B cell (primary cell): ENCODE measurements around the gene CTSD. TPM values are rescaled to one million over a fixed set of nuclear protein-coding genes. Genes with fewer than 3 reads are reported as not detected.

Experiments used
- ATAC-seq: fragments of 200-7000 bp; cut with Tn5 transposase; one replicate; pipeline ENCODE4 v1.10.0; 2021; ENCODE audit warnings: low read depth, mild to moderate bottlenecking, moderate number of reproducible peaks, moderate library complexity
- CTCF ChIA-PET: fragments of 350-600 bp; sonication (Branson Sonifier 250); formaldehyde crosslinking; loops from one replicate; lab custom pipeline; 2021; ENCODE audit warnings: antibody characterized with exemption, inconsistent platforms; lab: Charles Lee
- POLR2A ChIA-PET: fragments of 350-600 bp; sonication (Branson Sonifier 250); formaldehyde crosslinking; loops from one replicate; lab custom pipeline; 2021; ENCODE audit warnings: antibody characterized with exemption; lab: Charles Lee
- DNase-seq: peaks from one replicate; pipeline ENCODE4 v3.0.0; 2013
- H2AFZ ChIP-seq: 2 replicates; pipeline ENCODE4 v1.6.1; 2012; ENCODE audit warnings: mild to moderate bottlenecking, low read depth, low read length; ENCODE audit not compliant: insufficient read depth, poor library complexity, severe bottlenecking
- H3K27ac ChIP-seq, 2 donors: 1 replicate in 1 of 2; 2 replicates in 1 of 2; pipeline ENCODE4 v1.5.1; 2012 to 2013; ENCODE audit warnings: low read length in 2 of 2, mild to moderate bottlenecking in 2 of 2, moderate library complexity in 1 of 2
- H3K27me3 ChIP-seq, 4 experiments: fragments of 200-600 bp in 1 of 4; sonication (generic) in 1 of 4; replicated peaks in 1 of 4; 1 replicate in 2 of 4; 2 replicates in 2 of 4; pipeline versions ENCODE4 v1.6.1 to v1.7.0; 2013 to 2016; ENCODE audit warnings: low read length in 3 of 4, mild to moderate bottlenecking in 2 of 4, mixed read lengths in 1 of 4, moderate library complexity in 1 of 4; ENCODE audit not compliant: insufficient read depth in 4 of 4, control insufficient read depth in 3 of 4; ENCODE audit errors: control extremely low read depth in 1 of 4
- H3K36me3 ChIP-seq, 2 experiments: replicated peaks in 1 of 2; 1 replicate in 1 of 2; 2 replicates in 1 of 2; pipeline versions ENCODE4 v1.6.1 to v1.7.1; 2013; ENCODE audit warnings: low read length in 1 of 2; ENCODE audit not compliant: insufficient read depth in 2 of 2, control insufficient read depth in 1 of 2; ENCODE audit errors: control extremely low read depth in 1 of 2, extremely low read depth in 1 of 2
- H3K4me1 ChIP-seq, 2 donors: fragments of 200-600 bp in 1 of 2; sonication (generic) in 1 of 2; 1 replicate in 1 of 2; 2 replicates in 1 of 2; pipeline versions ENCODE4 v1.5.1 to v1.6.1; 2013 to 2017; ENCODE audit warnings: low read length in 2 of 2; ENCODE audit not compliant: control insufficient read depth in 2 of 2, insufficient read depth in 2 of 2
- H3K4me2 ChIP-seq: replicated peaks from 2 replicates; pipeline ENCODE3; 2012; ENCODE audit warnings: mild to moderate bottlenecking, low read depth, low read length; ENCODE audit not compliant: poor library complexity, severe bottlenecking
- H3K4me3 ChIP-seq, 5 experiments: fragments of 200-600 bp in 1 of 5; sonication (generic) in 1 of 5; 1 replicate in 3 of 5; 2 replicates in 2 of 5; pipeline versions ENCODE4 v1.5.1 to v1.7.0; 2011 to 2016; ENCODE audit warnings: low read length in 4 of 5, mild to moderate bottlenecking in 4 of 5, low read depth in 2 of 5, control low read depth in 1 of 5, moderate library complexity in 1 of 5; ENCODE audit not compliant: insufficient read depth in 1 of 5; ENCODE audit errors: control extremely low read depth in 1 of 5, extremely low read depth in 1 of 5
- H3K79me2 ChIP-seq: fragments of 200-600 bp; sonication (generic); one replicate; pipeline ENCODE4 v1.6.0; 2016; ENCODE audit warnings: low read length; ENCODE audit not compliant: control insufficient read depth, insufficient read depth
- H3K9ac ChIP-seq: fragments of 200-600 bp; sonication (generic); 2 replicates; pipeline ENCODE4 v1.6.1; 2017; ENCODE audit warnings: mild to moderate bottlenecking, low read length, moderate library complexity
- H3K9me3 ChIP-seq, 3 donors: one replicate each; pipeline versions ENCODE4 v1.6.1 to v1.7.1; 2013; ENCODE audit warnings: low read length in 2 of 3; ENCODE audit not compliant: control insufficient read depth in 2 of 3, insufficient read depth in 1 of 3; ENCODE audit errors: control extremely low read depth in 1 of 3
- H4K20me1 ChIP-seq: 2 replicates; pipeline ENCODE4 v1.6.0; 2012; ENCODE audit warnings: mild to moderate bottlenecking, low read length; ENCODE audit not compliant: insufficient read depth, control insufficient read depth, poor library complexity, severe bottlenecking
- H3K27ac Mint-ChIP-seq: one replicate; pipeline ENCODE4 v1.8.0; 2021; ENCODE audit warnings: mixed read lengths
- H3K27me3 Mint-ChIP-seq: one replicate; pipeline ENCODE4 v1.8.0; 2021; ENCODE audit warnings: mixed read lengths
- H3K4me1 Mint-ChIP-seq: one replicate; pipeline ENCODE4 v1.8.0; 2021; ENCODE audit warnings: mixed read lengths
- H3K4me3 Mint-ChIP-seq: one replicate; pipeline ENCODE4 v1.8.0; 2021; ENCODE audit warnings: mixed read lengths
- H3K9me3 Mint-ChIP-seq: one replicate; pipeline ENCODE4 v1.8.0; 2022; ENCODE audit warnings: mixed read lengths; ENCODE audit not compliant: insufficient read depth
- EZH2 ChIP-seq: IDR thresholded peaks from 2 replicates; pipeline ENCODE4 v1.6.1; 2012; ENCODE audit warnings: borderline replicate concordance, low read depth, mild to moderate bottlenecking, moderate library complexity, low read length; ENCODE audit not compliant: insufficient read depth, poor library complexity, severe bottlenecking
- WGBS: methylation state at CpG from one replicate; pipeline ENCODE4 v1.1.5; 2013; ENCODE audit warnings: missing lambda C conversion rate; ENCODE audit not compliant: insufficient coverage; 5-methylcytosine and 5-hydroxymethylcytosine counted together
- intact Hi-C: fragments of 100-400 bp; cut with micrococcal nuclease; formaldehyde crosslinking; loops from one replicate; pipeline ENCODE4 v1.10.0; 2022
- polyA plus RNA-seq: library from polyadenylated mRNA; depleted of rRNA; stranded (reverse); fragments of >200 nt; gene quantifications from 2 replicates; pipeline ENCODE4 v1.2.3, GENCODE V29; 2012
- total RNA-seq, 2 donors: library from RNA; stranded (reverse); fragments of 120-200 nt in 1 of 2; gene quantifications; 1 replicate in 1 of 2; 2 replicates in 1 of 2; pipeline versions ENCODE4 v1.2.3 to v1.2.4, GENCODE V29; 2013 to 2022
- TF ChIP-seq, protein P1 (sequence below): fragments of 200-600 bp; IDR thresholded peaks from one replicate; pipeline ENCODE4 v1.8.0; 2022; ENCODE audit warnings: antibody characterized with exemption, mild to moderate bottlenecking

CTSD gene
- total and polyA plus RNA-seq, 2 donors (not counting 1 experiment from before 2014, with no cell fraction given), result 42.2 to 83.5 TPM

DNA sequence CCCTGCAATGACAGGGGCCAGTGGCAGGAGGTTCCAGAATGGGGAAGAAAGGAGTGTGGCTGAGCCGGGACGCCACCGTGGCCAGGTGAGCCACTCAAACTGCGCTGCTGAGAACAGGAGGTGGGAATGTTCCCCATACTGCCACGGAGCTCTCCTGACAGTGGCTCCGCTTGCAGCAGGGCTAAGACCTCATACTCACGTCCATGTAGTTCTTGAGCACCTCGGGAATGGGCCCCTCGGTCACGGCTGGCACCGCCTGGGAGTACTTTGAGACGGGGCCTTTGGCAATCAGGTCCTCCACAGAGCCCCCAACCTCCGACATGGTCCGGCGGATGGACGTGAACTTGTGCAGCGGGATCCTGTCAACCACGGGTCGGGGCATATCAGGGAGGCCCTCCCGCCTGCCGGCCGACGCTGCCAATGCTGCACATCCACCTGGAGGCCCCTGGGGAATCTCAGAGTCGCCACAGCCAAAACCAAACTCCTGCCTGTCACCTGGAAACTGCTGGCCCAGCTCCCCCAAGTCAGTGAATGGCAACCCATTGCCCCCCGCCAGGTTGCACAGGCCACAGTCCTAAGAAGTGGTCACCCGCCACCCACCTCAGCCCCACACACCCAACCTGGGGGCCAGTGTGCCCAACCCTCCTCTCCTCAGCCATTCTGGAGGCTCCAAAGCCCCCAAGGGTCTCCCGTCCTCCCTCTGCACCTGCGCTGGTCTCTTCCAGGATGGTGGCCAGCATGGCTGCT, 2.4 kb downstream of the CTSD start:
- Histone ChIP-seq H3K9ac (no peak overlapping the region), H3K4me2 (no peak overlapping the region), H4K20me1 (peaks cover 22% of the 10 kb centered on the region), H3K36me3 (peaks cover 0 to 2% of the 10 kb centered on the region in 2 experiments), H3K27ac (no peak overlapping the region), H3K4me3 (no peak overlapping the region), H3K27me3 (no peaks in the 10 kb centered on the region), H3K79me2 (peaks cover 19% of the 10 kb centered on the region), H3K9me3 (no peaks in the 10 kb centered on the region), H3K4me1 (peaks cover 16 to 45% of the 10 kb centered on the region in 2 donors), H2AFZ (no peak overlapping the region)
- H3K4me1 Mint-ChIP-seq, result peaks cover 23% of the 10 kb centered on the region
- no peak overlapping the region for H3K27ac Mint-ChIP-seq
- H3K4me3 Mint-ChIP-seq, result peak overlapping the region; percentile 16
- H3K27me3 Mint-ChIP-seq, result no peaks in the 10 kb centered on the region
- H3K9me3 Mint-ChIP-seq, result no peaks in the 10 kb centered on the region
- TF ChIP-seq EZH2, result no peak
- TF ChIP-seq, protein P1, sequence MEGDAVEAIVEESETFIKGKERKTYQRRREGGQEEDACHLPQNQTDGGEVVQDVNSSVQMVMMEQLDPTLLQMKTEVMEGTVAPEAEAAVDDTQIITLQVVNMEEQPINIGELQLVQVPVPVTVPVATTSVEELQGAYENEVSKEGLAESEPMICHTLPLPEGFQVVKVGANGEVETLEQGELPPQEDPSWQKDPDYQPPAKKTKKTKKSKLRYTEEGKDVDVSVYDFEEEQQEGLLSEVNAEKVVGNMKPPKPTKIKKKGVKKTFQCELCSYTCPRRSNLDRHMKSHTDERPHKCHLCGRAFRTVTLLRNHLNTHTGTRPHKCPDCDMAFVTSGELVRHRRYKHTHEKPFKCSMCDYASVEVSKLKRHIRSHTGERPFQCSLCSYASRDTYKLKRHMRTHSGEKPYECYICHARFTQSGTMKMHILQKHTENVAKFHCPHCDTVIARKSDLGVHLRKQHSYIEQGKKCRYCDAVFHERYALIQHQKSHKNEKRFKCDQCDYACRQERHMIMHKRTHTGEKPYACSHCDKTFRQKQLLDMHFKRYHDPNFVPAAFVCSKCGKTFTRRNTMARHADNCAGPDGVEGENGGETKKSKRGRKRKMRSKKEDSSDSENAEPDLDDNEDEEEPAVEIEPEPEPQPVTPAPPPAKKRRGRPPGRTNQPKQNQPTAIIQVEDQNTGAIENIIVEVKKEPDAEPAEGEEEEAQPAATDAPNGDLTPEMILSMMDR, result no peak
- WGBS, result 91% methylated on average over 28 of the region's 28 CpGs
- intact Hi-C loops, result loop anchor here (5.0 to 10.0 kb wide), 2 partner anchors 84 to 1231 kb away; partner anchors contain the start of gene NAP1L4
- ATAC-seq (no peak), DNase-seq (no peak)
- ChIA-PET CTCF (no interaction called here), POLR2A (no interaction called here)
